GM23338 (cell line): ENCODE data around the gene FAR1. TPM values are rescaled to one million over a fixed set of nuclear protein-coding genes. Genes with fewer than 3 reads are reported as not detected.

ENCODE experiments used
- ATAC-seq: fragments of 200-7000 bp; cut with Tn5 transposase; 3 replicates; pipeline ENCODE4 v1.9.1; 2020
- DNase-seq: peaks from one replicate; pipeline ENCODE4 v3.0.0-alpha.2; 2015; ENCODE audit warnings: low spot score
- H2AFZ ChIP-seq: fragments of 200-600 bp; sonication (generic); 2 replicates; pipeline ENCODE4 v1.8.0; 2016; ENCODE audit warnings: antibody characterized with exemption, mild to moderate bottlenecking, moderate library complexity
- H3F3A ChIP-seq: fragments of 200-600 bp; sonication (generic); replicated peaks from 2 replicates; pipeline ENCODE4 v1.8.0; 2017; ENCODE audit warnings: antibody characterized with exemption, mixed run types, low read depth
- H3K27ac ChIP-seq: fragments of 200-600 bp; sonication (generic); 2 replicates; pipeline ENCODE4 v1.6.1; 2016; ENCODE audit warnings: low read depth
- H3K27me3 ChIP-seq: fragments of 200-600 bp; sonication (generic); 2 replicates; pipeline ENCODE4 v1.8.0; 2016; ENCODE audit warnings: mild to moderate bottlenecking, mixed run types, moderate library complexity; ENCODE audit not compliant: insufficient read depth
- H3K36me3 ChIP-seq: fragments of 200-600 bp; sonication (generic); 2 replicates; pipeline ENCODE4 v1.8.0; 2016; ENCODE audit warnings: mild to moderate bottlenecking; ENCODE audit not compliant: insufficient read depth
- H3K4me1 ChIP-seq: fragments of 200-600 bp; sonication (generic); 2 replicates; pipeline ENCODE4 v1.8.0; 2016; ENCODE audit warnings: mild to moderate bottlenecking, moderate library complexity; ENCODE audit not compliant: insufficient read depth
- H3K4me2 ChIP-seq: fragments of 200-600 bp; sonication (generic); 2 replicates; pipeline ENCODE4 v1.7.1; 2017; ENCODE audit warnings: mixed run types
- H3K4me3 ChIP-seq: fragments of 200-600 bp; sonication (generic); 2 replicates; pipeline ENCODE4 v1.6.1; 2016; ENCODE audit warnings: mixed run types
- H3K79me2 ChIP-seq: fragments of 200-600 bp; sonication (generic); replicated peaks from 2 replicates; pipeline ENCODE4 v1.8.0; 2017; ENCODE audit warnings: mild to moderate bottlenecking; ENCODE audit not compliant: insufficient read depth
- H3K9me2 ChIP-seq: fragments of 200-600 bp; sonication (generic); 2 replicates; pipeline ENCODE4 v1.8.0; 2017; ENCODE audit not compliant: insufficient read depth
- H4K20me1 ChIP-seq: fragments of 200-600 bp; sonication (generic); replicated peaks from 2 replicates; pipeline ENCODE4 v1.8.0; 2017; ENCODE audit warnings: mild to moderate bottlenecking; ENCODE audit not compliant: insufficient read depth
- H3K27ac Mint-ChIP-seq: 2 replicates; pipeline ENCODE4 v1.8.0; 2020; ENCODE audit warnings: inconsistent platforms, mild to moderate bottlenecking, moderate library complexity, mixed read lengths
- H3K27me3 Mint-ChIP-seq: 3 replicates; pipeline ENCODE4 v1.8.0; 2022; ENCODE audit warnings: low read depth, mild to moderate bottlenecking, moderate library complexity, mixed read lengths, inconsistent platforms; ENCODE audit not compliant: insufficient read depth, poor library complexity
- H3K36me3 Mint-ChIP-seq: 3 replicates; pipeline ENCODE4 v1.8.0; 2021; ENCODE audit warnings: low read depth, mild to moderate bottlenecking, inconsistent platforms, moderate library complexity, mixed read lengths
- H3K4me1 Mint-ChIP-seq: 3 replicates; pipeline ENCODE4 v1.8.0; 2020; ENCODE audit warnings: mild to moderate bottlenecking, inconsistent platforms, mixed read lengths
- H3K4me3 Mint-ChIP-seq: 3 replicates; pipeline ENCODE4 v1.8.0; 2021; ENCODE audit warnings: moderate library complexity, mild to moderate bottlenecking, inconsistent platforms, mixed read lengths
- H3K9me3 Mint-ChIP-seq: 3 replicates; pipeline ENCODE4 v1.8.0; 2020; ENCODE audit warnings: moderate library complexity, mild to moderate bottlenecking, inconsistent platforms, mixed read lengths
- CREB1 ChIP-seq: fragments of 250-450 bp; sonication (Bioruptor Pico); IDR thresholded peaks from 2 replicates; pipeline ENCODE4 v1.5.0; 2020; ENCODE audit warnings: low read depth, mild to moderate bottlenecking, moderate library complexity
- EZH2 ChIP-seq: fragments of 200-600 bp; sonication (generic); IDR thresholded peaks from one replicate; pipeline ENCODE4 v1.8.0; 2017; ENCODE audit warnings: antibody characterized with exemption, mild to moderate bottlenecking, low read depth; ENCODE audit not compliant: unreplicated experiment
- EZH2phosphoT487 ChIP-seq: fragments of 200-600 bp; sonication (generic); IDR thresholded peaks from one replicate; pipeline ENCODE4 v1.8.1; 2018; ENCODE audit warnings: antibody characterized with exemption; ENCODE audit not compliant: unreplicated experiment
- JUNB ChIP-seq: IDR thresholded peaks from one replicate; pipeline ENCODE4 v1.6.1; 2016; ENCODE audit warnings: antibody characterized with exemption; ENCODE audit not compliant: unreplicated experiment
- NANOG ChIP-seq: IDR thresholded peaks from 2 replicates; pipeline ENCODE4 v1.6.1; 2016; ENCODE audit warnings: antibody characterized with exemption, borderline replicate concordance
- POLR2AphosphoS5 ChIP-seq: IDR thresholded peaks from 2 replicates; pipeline ENCODE4 v1.6.1; 2016; ENCODE audit warnings: antibody characterized with exemption, low read depth
- STAT1 ChIP-seq: IDR thresholded peaks from one replicate; pipeline ENCODE4 v1.6.1; 2016; ENCODE audit warnings: antibody characterized with exemption; ENCODE audit not compliant: unreplicated experiment
- polyA plus RNA-seq: library from polyadenylated mRNA; unstranded; fragments of >200 nt; fragmentation: Nextera tagmentation; extraction: Ambion mirVana; gene quantifications from 2 replicates; pipeline ENCODE4 v1.2.1, GENCODE V29; 2016
- total RNA-seq: library from RNA; depleted of rRNA; stranded (reverse); fragments of >200 nt; shearing (Covaris generic); gene quantifications from 2 replicates; pipeline ENCODE4 v1.2.3, GENCODE V29; 2014
- TF ChIP-seq, protein P1 (sequence below): IDR thresholded peaks from 2 replicates; pipeline ENCODE4 v1.6.1; 2016; ENCODE audit warnings: antibody characterized with exemption
- TF ChIP-seq, protein P2 (sequence below): IDR thresholded peaks from one replicate; pipeline ENCODE4 v1.6.1; 2018; ENCODE audit warnings: antibody characterized with exemption; ENCODE audit not compliant: unreplicated experiment

The FAR1 gene
- total and polyA plus RNA-seq, 2 experiments from 2014 or later, result 27.3 to 79.5 TPM

DNA sequence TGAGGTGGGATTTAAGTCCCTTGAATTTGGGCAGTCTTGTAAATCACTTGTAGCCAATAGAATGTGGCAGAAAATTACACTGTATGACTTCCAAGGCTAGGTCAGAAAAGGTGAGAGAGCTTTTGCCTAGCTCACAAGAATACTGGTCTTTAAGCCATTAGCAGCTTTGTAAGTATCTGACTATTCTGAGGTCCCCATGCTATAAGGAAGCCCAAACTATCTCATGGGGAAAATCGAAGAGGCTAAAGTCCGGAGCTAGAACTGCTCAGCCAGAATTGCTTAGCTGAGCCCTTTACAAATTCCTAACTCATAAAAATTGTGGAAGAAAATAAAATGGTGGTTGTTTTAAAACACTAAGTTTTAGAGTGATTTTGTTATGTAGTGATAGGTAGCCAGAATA, 13.0 kb downstream of the FAR1 start:
- ATAC-seq (no peak), DNase-seq (no peak)
- Mint-ChIP-seq H3K9me3 (no peaks in the 10 kb centered on the region), H3K4me1 (peaks cover 70% of the 10 kb centered on the region), H3K36me3 (no peaks in the 10 kb centered on the region), H3K27ac (no peak overlapping the region), H3K27me3 (no peaks in the 10 kb centered on the region), H3K4me3 (no peak overlapping the region)
- no peak overlapping the region for H3K4me3 ChIP-seq
- H3K36me3 ChIP-seq, result no peaks in the 10 kb centered on the region
- no peak for TF ChIP-seq STAT1
- no peak for TF ChIP-seq EZH2
- H3K79me2 ChIP-seq, result peaks cover 100% of the 10 kb centered on the region
- H3K27ac ChIP-seq, result no peak overlapping the region
- H3F3A ChIP-seq, result no peaks in the 10 kb centered on the region
- H4K20me1 ChIP-seq, result peaks cover 55% of the 10 kb centered on the region
- peaks cover 60% of the 10 kb centered on the region for H3K4me1 ChIP-seq
- no peak overlapping the region for H3K4me2 ChIP-seq
- H3K9me2 ChIP-seq, result no peaks in the 10 kb centered on the region
- no peak overlapping the region for H2AFZ ChIP-seq
- no peaks in the 10 kb centered on the region for H3K27me3 ChIP-seq

DNA sequence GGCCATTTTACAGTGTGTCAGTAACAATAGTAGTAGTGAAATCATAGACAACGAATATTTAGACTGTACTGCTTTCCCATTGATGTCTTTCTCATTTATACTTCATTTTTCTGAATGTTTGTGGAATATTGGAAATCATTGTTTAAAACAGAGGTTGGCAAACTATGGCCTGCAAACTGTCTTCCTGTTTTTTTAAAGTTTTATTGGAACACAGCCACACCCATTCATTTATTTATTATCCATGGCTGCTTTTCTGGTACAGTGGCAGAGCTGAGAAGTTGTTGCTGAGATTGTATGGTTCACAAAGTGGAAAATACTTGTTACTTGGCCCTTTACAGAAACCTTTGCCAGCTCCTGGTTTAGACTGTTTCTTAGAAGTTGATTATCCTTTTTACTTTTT, 13.7 kb downstream of the FAR1 start:
- no peak for ATAC-seq
- TF ChIP-seq POLR2AphosphoS5, result no peak
- TF ChIP-seq, protein P1, sequence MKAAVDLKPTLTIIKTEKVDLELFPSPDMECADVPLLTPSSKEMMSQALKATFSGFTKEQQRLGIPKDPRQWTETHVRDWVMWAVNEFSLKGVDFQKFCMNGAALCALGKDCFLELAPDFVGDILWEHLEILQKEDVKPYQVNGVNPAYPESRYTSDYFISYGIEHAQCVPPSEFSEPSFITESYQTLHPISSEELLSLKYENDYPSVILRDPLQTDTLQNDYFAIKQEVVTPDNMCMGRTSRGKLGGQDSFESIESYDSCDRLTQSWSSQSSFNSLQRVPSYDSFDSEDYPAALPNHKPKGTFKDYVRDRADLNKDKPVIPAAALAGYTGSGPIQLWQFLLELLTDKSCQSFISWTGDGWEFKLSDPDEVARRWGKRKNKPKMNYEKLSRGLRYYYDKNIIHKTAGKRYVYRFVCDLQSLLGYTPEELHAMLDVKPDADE, result no peak
- no peak for TF ChIP-seq JUNB
- no peak for TF ChIP-seq CREB1
- TF ChIP-seq, protein P2, sequence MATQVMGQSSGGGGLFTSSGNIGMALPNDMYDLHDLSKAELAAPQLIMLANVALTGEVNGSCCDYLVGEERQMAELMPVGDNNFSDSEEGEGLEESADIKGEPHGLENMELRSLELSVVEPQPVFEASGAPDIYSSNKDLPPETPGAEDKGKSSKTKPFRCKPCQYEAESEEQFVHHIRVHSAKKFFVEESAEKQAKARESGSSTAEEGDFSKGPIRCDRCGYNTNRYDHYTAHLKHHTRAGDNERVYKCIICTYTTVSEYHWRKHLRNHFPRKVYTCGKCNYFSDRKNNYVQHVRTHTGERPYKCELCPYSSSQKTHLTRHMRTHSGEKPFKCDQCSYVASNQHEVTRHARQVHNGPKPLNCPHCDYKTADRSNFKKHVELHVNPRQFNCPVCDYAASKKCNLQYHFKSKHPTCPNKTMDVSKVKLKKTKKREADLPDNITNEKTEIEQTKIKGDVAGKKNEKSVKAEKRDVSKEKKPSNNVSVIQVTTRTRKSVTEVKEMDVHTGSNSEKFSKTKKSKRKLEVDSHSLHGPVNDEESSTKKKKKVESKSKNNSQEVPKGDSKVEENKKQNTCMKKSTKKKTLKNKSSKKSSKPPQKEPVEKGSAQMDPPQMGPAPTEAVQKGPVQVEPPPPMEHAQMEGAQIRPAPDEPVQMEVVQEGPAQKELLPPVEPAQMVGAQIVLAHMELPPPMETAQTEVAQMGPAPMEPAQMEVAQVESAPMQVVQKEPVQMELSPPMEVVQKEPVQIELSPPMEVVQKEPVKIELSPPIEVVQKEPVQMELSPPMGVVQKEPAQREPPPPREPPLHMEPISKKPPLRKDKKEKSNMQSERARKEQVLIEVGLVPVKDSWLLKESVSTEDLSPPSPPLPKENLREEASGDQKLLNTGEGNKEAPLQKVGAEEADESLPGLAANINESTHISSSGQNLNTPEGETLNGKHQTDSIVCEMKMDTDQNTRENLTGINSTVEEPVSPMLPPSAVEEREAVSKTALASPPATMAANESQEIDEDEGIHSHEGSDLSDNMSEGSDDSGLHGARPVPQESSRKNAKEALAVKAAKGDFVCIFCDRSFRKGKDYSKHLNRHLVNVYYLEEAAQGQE, result no peak
- TF ChIP-seq EZH2phosphoT487, result no peak
- no peak for TF ChIP-seq NANOG
- TF ChIP-seq STAT1, result no peak
- no peaks in the 10 kb centered on the region for H3F3A ChIP-seq
- Mint-ChIP-seq H3K4me1 (peaks cover 67% of the 10 kb centered on the region), H3K4me3 (no peak overlapping the region), H3K9me3 (no peaks in the 10 kb centered on the region), H3K36me3 (no peaks in the 10 kb centered on the region), H3K27ac (no peak overlapping the region), H3K27me3 (no peaks in the 10 kb centered on the region)
- peaks cover 56% of the 10 kb centered on the region for H4K20me1 ChIP-seq
- H2AFZ ChIP-seq, result no peak overlapping the region
- peaks cover 100% of the 10 kb centered on the region for H3K79me2 ChIP-seq
- no peak for DNase-seq
- H3K27ac ChIP-seq, result no peak overlapping the region
- H3K36me3 ChIP-seq, result no peaks in the 10 kb centered on the region
- H3K4me3 ChIP-seq, result no peak overlapping the region
- H3K27me3 ChIP-seq, result no peaks in the 10 kb centered on the region
- H3K9me2 ChIP-seq, result no peaks in the 10 kb centered on the region
- H3K4me1 ChIP-seq, result peaks cover 67% of the 10 kb centered on the region
- no peak overlapping the region for H3K4me2 ChIP-seq
